HG02970 (cell line): ENCODE data around the gene HOXD12.

Experiments used
- ATAC-seq: cut with Tn5 transposase; IDR thresholded peaks from one replicate; pipeline ENCODE4 v1.9.1; 2021; ENCODE audit warnings: mild to moderate bottlenecking, moderate library complexity, moderate number of reproducible peaks; ENCODE audit not compliant: unreplicated experiment, low FRiP score

Gene HOXD12

DNA sequence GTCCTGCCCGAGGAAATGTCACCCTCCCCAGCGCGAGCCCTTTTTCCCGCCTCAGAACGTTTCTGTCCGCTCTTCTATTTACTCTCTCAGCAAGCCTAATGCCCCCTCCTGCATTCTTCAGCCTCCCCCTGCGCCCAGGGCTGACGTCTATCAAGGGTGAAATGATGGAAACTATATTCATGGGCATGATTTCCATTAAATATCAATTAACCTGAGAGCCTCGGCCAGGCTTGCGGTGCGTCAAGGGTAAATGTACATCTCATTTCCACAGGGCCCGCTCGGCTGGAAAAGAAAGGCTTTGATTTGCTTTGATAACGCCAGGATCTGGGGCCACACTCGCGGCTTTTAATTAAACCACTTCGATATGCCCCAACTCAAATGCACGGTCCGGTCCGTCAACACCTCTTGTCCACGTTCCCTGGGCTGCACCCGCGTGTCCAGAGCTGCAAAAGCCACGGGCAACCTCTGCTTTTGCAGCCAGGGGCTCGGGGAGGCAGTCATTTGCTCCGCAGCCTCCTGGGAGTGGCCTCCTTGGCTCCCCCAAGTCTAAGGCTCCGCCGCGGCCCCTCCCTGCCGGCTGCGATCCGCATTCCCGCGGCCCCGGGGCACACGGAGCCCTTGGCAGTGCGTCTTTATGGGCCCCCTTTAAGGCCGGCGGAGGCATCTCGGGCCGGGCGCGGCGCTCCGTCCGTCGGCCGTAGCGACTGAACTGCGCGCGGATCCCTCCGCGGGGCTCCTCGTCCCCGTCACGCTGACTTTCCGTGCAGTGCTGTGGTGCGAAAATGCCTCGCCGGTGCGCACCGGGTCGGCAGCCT is 29.6 kb downstream of the HOXD12 start, which contains the start of gene HOXD8:
Gene HOXD8 (plus strand): TSS at position 724 of the 815 bp plus-strand sequence. CDS start 662 bp downstream, outside the sequence.
- no peak for ATAC-seq

DNA sequence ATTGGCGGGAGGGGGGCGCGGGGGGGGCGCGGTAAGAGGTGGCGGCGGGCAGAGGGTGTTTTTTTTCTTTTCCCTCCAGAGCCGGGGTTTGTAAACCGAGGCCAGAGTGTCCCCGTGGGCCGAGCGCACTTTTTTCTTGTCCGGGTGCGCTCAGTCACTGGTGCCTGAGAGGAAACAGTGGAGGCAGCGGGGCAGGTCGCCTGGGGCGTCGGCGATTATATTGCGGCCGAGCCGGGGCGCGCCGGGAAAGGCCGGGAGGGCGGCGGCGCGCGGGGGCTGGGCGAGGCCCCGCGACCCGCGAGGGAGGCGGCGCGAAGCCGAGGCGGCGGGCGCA is 30.2 kb downstream of the HOXD12 start:
- no peak for ATAC-seq

DNA sequence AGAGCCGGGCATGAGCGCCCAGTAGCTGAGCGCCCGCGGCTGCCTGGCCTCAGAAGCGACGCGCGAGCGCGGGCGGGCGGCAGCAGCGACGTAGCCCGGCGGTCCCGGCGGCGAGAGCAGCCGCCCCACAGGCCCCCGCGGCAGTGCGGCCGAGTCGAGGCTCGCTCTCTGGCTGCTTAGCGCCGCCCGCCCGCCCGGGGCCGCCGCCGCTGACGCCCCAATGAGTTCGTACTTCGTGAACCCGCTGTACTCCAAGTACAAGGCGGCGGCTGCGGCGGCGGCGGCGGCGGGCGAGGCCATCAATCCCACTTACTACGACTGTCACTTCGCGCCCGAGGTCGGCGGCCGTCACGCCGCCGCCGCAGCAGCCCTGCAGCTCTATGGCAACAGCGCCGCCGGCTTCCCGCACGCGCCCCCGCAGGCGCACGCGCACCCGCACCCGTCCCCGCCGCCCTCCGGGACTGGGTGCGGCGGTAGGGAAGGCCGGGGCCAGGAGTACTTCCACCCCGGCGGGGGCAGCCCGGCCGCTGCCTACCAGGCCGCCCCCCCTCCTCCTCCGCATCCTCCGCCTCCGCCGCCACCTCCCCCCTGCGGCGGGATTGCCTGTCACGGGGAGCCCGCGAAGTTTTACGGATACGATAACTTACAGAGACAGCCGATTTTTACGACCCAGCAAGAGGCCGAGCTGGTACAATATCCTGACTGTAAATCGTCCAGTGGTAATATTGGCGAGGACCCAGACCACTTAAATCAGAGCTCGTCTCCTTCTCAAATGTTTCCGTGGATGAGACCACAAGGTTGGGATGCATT is 30.8 kb downstream of the HOXD12 start:
- no peak for ATAC-seq

DNA sequence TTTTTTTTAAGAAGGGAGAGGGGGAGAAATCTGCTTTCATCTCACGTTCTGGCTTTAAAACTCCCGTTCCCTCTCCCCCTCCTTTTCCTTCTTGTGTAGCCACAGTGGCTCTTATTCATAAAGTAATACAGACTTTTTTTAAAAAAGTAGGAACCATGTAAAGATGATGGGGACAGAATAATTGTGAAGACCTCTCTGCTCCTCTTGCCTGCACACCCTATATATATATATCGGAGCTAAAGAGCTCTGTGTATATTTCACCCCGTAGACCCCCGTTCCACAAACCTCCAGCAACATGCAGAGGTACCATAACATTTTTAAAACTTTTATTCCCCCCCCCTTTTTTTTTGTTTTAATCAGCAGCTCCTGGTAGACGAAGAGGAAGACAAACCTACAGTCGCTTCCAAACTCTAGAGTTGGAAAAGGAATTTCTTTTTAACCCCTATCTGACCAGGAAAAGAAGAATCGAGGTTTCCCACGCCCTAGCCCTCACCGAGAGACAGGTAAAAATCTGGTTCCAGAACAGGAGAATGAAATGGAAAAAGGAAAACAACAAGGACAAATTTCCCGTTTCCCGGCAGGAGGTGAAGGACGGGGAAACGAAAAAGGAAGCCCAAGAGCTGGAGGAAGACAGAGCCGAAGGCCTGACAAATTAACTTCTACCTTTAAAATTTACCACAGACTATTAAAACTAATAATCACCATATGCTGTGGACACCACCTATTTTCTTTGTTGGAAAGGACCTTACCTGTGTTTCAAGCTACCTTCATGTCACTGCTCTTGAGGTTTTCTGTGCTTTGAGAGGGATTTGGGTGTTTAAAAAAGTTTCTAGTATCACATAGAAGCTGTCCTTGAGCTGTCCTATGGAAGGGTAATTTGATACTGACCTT is 31.6 kb downstream of the HOXD12 start:
- no peak for ATAC-seq

DNA sequence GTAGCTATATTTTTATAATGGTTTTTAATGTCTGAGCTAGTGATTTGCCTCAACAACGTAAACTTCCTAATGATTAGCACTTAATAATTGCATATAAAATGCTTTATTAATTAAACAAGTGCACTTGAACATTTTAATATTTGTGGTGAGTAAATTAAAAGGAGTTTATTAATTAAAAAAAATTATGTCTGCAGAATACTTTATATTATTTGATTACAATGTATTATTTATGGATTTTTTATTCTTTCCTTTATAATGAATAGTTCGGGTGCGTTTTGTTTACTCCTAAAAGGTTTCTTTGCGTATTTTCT is 32.2 kb downstream of the HOXD12 start:
- no peak for ATAC-seq

DNA sequence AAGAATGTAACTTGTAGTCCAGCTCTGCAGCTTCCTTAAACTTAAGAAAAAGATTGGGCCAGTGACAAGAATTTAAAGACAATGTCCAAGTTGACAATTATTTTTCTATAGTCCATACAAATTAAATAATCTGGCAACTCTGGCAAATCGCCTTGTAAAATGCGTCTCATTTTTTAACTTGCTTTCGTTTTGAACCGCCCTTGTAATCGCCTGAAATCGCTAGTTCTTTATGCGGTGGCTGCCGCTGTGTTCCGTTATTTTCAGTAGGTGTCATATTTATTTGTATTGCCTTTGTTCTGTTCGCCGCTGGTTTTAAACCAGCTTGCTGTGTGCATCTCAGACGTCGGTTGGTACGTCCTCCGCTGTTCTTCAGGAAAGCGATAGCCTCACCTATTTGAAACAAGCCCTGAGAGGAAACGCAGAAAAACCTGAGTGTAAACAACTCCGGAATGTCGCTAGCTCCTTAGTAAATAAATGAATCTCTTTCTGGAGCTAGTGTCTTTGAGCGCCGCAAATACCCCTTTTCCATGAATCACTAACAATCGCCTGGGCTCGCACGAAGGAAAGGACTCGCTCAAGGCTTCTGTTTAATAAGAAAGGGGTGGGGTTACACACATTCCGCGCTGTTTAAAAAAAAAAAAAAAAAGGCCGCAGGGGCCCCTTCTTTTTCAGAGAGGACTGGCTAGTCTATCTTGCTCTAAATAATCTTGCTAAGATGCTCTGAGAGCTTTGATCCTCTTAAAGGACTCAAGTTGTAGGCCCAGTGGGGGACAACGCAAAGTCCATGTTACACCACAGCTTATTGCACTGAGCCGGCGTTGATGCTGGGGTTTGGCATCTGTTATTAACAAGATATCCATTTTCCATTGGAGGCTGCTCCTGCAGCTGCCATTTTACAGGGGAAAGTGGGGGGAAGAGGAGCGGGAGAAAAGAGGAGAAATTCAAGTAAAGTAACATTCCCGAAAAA is 32.9 kb downstream of the HOXD12 start:
- no peak for ATAC-seq

DNA sequence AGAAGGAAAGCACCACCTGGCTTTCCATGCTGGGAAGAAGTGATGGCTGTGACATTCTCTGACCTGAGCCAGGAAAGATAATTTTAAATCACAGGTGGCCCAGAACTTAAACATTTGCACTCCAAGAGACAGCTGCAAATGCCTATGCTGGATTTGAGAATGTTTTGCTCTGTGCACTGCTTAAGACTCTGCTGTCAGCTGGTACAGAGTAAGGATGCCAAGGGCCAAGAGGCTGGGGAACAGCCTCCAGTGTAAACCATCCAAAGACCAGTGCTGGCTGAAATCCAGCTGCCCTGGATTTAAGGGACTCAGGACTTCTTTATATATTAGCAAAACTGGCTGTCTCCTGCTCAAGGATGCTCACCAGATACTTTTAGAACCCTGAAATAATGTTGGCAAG is 33.8 kb downstream of the HOXD12 start:
- no peak for ATAC-seq

DNA sequence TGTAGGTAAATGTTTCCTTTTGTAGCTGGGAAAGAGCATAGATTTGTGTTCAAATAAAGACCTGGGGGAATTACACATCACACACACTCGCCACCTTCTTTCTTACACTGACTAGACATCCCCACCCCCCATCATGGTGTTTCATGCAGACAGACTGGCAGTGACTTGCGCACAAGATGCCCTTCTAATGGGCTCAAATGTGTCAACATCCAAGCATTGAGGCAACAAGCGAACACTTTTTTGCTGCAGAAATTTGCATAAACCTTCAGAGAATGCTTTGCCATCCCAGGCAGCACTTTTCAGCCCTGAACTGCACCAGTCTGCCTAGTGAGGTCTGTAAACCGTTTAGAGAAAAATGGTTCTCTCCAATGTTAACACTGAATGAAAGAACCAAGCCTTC is 34.4 kb downstream of the HOXD12 start:
- ATAC-seq, result no peak

DNA sequence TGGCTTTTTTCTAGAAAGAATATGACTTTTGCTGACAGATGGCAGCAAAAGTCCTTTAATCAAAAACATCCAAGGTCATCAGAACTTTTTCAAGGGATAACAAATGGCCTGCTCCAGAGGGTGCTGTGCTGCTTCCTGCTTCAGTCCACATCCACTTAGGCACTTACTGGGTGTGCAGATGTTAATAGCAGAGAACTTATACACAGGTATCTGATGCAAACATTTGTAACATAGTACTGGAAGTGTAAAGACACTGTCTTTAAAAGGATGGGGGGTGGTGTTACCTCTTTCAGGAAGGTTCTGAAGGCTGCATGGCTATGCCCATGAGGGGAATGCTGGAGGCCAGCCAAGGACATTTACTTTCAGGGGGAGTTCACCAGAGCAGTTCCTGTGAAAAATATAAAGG is 35.4 kb downstream of the HOXD12 start:
- no peak for ATAC-seq

DNA sequence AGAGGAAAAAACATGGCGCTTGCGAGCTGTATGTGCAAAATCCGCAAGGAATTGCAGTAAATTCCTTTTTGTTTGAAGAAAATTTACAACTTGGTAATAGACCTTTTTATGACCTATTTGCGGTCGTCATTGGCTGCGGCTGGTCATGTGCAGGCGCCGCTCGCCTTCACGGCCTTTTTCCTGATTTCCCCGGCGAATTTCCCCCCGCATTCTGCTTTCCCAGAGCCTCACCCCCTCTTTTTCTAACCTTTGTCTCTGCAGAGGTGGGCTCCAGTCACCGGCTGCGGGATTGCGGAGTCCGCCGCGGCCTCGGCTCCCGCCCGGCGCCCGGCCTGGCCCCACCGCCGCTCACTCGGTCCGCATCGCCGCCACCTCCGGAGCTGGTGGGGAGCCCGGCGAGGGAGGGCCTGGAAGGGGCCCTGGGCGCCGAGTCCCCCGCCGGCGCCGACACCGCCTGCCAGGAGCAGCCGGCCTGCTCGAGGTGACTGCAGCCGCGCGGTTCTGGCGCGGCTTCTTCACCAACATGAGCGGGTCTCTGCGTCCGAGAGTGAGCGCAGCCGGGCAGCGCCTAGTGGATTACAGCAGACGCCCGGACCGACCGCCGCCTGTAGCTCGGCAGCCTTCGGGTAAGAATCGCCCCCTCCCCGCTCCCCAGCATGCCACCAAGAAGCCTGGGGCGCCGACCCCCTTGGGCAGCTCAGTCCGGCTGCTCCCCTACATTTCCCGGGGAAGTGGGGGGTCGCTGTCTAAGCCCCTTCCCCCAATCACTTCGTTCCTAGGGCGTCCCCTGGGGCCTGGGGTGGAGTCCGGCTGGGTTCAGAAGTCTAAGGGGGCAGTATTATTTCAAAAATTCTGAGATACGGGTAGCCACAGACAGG is 37.0 kb downstream of the HOXD12 start:
- no peak for ATAC-seq

DNA sequence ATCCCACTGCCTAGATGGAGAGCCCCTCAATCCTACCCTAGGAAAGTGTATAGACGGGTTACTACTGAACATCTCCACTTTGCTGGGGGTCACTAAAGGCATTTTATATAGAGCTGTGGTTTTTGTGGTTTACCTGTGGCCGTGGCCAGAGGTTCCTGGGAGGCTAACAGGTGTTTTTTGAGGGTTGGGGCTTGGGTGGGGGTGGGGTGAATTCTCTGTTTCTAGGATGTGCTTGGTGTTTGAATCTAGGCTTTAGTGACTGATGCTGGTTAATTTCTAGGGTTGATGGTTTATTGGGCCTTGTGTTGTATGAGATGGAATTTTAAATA is 37.6 kb downstream of the HOXD12 start:
- ATAC-seq, result no peak

DNA sequence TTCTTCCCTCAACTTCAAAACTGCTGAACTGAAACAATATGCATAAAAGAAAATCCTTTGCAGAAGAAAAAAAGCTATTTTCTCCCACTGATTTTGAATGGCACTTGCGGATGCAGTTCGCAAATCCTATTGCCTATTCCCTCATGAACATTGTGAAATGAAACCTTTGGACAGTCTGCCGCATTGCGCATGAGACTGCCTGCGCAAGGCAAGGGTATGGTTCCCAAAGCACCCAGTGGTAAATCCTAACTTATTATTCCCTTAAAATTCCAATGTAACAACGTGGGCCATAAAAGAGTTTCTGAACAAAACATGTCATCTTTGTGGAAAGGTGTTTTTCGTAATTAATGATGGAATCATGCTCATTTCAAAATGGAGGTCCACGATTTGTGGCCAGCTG is 38.3 kb downstream of the HOXD12 start:
- no peak for ATAC-seq

DNA sequence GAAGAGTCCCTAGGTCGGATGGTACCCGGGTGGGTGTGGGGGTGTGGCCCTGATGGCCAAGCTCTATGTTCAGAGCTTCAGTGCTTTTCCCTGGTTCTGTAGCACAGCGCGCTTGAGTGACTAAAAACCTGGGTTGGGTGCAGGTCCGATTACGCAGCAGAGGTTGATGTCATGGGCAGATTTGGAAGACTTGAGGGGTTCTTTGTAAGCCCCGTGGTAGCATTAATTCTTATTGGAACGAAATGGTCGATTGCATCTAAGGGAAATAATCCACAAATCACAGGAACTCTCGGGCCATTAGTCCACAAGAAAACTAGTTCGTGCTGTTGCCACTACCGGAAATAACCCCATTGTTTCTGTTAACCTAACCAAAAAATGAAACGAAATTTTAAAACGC is 38.9 kb downstream of the HOXD12 start:
- ATAC-seq, result no peak

DNA sequence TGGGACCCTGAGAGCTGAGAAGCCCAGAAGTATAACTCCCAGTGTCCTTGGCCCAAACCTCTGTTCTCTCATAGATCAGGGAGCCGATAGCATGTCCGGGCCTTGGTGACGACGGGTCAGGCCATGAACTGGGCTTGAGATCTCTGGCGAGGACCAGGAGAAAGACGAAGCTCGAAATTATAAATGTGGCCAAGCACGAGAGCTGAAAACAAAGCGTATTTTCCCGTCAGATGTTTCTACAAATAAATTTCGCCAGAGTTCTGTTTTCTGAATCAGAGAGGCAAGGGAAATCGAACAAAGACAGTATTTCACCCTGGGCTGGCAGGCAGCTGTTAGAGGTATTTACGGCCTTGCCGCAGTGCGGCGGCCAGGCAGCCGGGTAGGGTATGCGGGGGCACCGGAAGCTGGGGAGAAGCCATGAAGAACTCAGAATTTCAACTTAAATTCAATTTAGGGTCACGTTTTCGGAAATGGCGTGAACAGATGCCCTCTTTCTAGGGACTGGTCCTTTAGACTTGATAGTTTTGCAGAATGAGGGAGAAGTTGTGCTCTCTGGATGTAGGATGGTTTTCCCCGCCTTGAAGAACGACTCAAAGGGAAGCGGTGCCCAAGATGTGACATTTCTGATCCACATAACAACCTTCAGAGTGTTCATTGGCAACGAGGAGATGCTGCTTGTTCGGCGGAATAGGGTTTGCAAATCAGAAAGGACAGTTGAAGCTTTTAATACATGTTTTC is 39.5 kb downstream of the HOXD12 start:
- ATAC-seq, result no peak

DNA sequence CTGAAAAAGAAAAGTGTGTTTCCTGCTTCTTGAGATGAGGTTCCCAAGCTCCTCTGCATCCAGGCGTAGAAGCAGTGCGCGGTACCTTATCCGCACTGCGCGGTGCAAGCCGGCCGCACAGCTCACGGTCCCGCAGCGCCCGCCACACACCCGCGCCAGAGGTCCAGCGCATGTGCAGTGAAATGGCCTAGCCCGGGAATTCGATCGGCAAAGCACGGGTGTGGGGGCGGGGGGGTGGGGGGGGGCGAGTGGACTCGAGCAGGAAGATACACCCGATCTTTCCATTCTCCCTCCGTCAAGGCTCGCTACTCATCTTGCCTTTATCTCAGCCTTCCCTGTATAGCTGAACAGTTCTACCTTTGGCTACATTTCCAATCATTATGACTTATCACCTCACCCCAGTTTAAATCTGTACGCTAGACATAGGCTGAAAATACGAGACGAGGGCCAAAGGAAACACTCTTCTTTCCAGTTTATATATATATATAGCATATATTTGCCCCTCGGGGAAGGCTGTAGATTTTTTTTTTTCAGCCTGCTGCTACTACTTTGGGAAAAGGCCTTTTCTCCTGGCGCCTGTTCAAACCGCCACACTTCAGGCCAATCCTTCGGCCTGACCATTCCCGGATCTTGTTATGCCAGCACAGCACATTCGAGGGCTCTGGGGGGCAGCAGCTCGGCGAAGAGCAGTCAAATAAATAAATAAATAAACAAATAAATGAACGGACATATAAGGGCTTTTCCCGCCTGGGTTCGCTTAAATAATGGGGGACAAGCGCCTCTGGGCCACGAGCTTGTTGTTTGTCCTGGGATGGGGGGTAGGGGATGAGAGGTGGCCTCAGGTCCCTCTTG is 40.3 kb downstream of the HOXD12 start:
- no peak for ATAC-seq

DNA sequence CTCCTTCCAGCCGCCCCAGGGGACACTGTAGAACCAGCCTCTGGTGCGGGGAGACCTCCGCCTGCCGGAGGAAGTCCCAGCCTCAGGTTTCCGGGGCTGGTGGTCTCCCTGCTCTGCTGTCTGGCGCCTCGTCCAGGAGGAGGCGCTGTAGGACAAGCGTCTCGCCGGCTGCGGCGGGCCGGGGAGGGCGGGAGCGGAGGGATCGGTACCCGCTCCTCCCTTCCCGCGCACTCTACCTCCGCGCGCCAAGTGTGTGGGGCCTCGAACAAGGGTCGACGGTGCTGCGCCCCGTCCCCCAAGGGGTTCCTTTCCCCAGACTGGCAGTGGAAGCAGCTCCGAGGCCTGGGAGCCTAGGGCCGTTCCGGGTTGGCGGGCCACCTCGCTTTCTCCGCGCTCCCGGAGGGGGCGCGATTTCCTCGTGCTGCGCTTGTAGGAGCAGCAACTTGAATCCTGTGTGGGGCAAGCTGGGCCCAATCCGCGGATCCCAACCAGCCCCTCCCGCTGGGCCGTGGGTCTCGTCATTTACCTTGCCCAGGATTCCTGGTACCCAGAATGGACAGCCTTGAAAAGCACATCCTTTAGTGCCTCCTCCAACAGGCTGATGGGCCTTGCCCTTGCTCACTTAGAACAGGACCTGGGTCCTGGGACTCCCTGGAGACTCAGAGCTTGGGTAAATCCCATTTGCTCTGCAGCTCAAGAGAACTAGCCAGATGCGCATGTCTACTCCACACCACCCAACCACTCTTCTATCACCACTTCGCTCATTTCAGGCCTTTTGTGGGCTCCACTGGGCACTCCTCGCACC is 41.1 kb downstream of the HOXD12 start:
- peak; percentile 93 for ATAC-seq

DNA sequence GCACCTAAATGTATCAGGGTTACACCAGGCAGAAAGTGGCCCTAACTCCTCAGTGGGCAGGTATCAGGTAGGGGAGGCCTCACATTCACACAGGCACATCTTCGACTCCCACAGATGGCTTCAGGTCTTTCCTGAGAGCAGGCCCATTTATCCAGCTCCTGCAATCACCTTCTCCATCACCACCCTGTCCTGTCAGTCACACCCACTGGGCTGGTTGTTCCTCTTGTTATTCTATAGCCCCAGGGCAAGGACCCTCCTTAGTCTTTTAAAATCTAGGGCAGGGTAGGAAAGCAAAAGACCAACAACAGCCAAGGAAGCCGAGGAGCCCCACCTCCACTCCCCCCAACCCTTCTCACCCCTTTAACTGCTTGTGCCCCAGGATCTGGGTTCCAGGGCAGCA is 42.7 kb downstream of the HOXD12 start:
- no peak for ATAC-seq
